Head of caudate nucleus (tissue), 42 donors: ENCODE measurements around the gene SORCS2.

Experiments used
- DNase-seq, 42 donors: peaks; one replicate each; pipeline versions ENCODE4 v3.0.0 to v3.0.0-alpha.2; 2020 to 2021; ENCODE audit warnings: mixed read lengths in 7 of 42
- intact Hi-C: fragments of 100-400 bp; cut with DNase I; formaldehyde crosslinking; loops from one replicate; pipeline ENCODE4 v1.15.0; 2022

The SORCS2 gene

DNA sequence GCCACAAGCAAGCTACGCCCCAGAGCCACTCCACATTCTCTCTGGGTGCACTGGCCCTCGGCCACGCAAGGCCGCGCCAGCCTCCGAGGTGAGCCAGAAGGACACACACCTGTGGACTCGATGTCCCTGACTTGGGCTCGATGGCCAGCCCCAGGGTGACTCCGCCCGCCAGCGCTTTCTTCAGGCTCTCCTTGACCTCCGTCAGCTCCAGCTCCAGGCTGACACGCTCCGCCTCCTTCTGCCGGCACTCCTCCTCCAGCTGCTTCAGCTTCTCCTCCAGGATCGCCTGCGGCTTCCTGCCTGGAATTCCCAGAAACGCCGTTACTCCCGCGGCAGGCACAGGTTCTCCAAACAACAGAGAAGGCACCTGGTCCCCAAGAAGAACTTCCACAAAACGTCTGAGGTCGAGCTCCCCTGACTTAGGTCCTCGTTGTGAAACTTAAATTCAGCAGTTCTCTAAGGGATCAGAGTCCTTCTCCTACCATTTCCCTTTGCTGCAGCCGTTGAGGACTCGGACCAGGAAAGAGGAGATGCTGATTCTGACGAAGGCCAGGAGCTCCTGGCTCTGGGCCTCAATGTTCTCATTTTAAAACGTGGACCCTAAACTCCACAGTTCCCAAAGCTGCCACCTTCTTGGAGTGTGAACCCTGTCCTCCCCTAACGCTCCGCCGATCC lies 580.5 kb downstream of the SORCS2 start:
- intact Hi-C loops = no loop called here
- peak in 2 of 42 donors; percentile 26 to 36 for DNase-seq

DNA sequence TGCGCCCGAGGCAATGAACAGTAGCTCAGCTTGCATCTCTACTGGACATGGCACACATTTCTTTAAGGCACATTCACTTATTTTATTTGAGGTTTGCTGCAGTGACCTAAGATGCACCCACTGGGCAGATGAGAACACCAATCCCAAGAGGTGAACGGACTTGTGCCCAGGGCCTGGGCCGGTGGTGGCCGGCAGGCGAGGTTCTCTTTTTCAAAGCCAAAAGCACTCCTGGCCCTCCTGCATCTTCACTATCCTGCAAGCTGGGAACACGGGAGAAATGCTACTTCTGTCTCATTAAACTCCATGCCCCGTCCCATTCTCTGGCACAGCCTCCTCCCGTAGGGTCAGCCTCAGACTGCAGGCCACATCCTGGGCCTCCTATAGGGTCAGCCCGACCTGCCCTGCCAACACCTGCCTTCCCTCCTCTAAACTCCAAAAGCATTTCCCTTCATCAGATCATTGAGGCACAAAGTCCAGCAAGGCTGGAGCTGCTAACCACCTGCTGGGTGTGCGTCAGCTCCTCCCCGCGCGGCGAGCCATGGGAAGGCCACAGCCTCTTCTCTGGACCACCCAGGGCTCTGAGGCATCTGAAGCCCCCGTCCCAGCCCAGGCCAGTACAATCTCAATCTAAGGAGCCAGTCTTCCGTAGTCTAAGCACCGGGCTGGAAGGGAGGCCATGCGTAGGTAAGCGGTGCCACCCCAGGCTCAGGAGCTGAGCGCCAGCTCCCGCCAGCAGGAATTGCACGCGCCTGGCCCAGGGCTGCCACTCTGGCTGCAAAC lies 581.3 kb downstream of the SORCS2 start:
- no peak for DNase-seq
- intact Hi-C loops = no loop called here

DNA sequence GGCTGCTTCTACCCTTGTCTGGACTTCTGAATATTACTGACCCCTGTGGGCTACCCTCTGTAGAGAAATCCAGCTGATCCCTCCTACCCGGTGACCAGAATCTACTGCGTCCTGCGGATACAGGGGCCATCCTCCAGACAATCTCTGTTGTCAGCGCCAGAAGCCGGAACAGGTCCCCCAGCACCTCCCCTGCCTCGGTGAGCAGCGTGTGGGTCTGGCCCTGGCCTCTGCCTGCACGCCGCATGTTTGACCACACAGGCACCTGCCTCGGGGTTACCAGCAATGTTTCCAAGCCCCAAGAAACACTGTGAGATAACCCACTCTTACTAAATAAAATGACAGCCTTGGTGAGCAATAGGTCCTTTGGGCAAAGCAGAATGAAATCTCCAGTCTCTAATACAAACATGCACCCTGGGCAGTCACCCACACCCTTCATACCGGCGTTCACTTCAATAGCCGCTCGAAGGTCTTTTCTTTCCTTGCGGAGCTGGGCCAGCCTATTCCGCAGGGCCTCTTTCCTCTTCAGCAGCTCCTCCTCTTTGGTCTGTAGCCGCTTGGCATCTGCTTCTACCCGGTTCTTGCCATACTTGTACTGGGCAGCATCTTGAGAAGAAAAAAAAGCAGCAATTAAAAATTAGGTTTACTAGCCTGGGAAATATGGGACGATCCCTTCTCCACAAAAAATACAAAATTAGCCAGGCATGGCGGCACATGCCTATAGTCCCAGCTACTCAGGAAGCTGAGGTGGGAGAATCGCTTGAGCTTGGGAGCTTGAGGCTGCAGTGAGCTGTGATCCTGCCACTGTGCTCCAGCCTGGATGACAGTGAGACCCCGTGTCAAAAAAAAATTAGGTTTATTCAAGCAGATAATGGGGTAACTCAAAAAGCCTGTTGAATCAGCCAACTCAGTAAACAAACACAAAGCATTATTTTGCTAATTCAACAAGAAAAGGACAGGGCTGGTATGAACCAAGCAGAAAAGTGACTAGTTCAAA lies 582.3 kb downstream of the SORCS2 start:
- intact Hi-C loops = no loop called here
- DNase-seq = peak in 3 of 42 donors; percentile 21 to 40 (median 34)

DNA sequence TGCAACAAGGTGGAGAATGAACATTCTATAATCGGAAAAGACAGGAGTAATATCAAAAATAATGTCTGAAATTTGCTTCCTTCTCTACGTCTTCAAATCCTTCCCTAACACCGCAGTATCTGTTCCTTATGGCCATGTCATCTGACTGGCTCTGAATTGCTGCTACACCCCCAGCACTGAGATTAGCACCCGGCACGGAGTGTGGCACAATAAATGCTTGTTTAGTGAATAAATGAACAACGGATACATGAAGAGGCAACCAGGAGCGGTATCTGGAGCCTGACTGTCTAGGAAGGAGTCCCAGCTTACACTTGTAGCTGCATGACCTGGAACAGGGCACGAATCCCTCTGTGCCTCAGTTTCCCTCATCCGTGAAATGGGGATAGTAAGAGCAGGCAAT lies 583.1 kb downstream of the SORCS2 start:
- intact Hi-C loops = no loop called here
- DNase-seq = no peak

DNA sequence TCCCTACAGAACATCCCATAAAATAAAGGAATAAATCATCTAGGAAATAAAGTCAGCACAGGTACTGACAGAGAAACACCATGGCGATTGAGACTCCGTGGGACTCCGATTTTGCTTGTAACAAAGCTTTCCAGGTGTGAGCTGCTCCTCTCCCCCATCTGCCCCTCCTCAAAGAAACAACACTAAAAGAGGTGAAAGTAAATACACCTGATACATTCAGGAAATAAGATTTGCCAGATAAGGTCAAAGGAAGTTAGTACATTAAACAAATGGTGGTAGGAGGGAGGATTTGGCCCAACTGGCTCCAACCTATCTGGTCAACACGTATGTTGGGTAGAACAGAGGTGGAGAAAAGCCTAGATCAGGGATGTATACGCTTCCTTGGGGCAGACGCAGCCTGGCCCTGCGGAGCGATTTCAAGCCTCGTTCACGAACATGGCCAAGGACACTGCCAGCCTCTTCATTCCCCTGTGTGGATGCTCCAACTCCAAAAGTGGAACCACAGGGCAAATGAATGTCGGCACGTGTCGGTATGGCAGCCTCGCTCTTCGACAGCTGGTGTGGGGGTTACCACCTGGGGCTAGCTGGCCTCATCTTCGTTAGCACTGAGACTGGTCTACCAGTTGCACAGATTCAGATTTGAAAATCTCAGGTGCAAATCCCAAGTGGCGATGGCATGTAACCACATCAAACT lies 584.8 kb downstream of the SORCS2 start:
- intact Hi-C loops = no loop called here
- DNase-seq = no peak

DNA sequence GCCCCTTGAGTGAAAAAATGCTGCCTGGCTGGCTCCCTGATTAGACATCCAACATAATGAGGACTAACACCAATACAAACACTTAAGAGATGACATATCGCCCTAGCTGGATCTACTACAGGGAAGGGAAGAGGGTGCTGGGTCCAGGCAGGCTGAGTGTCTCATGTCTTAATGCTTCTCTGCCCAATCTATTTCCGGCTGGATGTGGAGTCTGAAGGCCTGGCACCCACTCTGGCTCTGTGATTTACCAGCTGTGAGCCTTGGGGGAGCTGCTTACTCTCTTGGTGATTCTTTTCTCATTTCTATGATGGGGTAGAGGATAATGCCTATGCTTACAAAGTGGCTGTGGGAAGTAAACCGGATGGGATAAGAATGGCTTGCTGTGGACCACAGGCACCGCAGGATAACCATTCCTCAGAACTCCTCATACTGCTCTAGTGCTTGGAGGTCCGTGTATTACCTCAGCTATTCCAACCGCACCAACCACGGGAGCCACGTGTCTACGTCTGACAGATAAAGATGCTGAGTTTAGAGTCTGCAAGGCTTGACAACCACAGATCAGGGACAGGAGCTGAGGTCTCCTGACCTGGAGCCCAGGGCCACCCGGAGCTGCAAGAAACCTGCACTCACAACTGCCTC lies 585.7 kb downstream of the SORCS2 start:
- intact Hi-C loops = no loop called here
- DNase-seq = no peak

DNA sequence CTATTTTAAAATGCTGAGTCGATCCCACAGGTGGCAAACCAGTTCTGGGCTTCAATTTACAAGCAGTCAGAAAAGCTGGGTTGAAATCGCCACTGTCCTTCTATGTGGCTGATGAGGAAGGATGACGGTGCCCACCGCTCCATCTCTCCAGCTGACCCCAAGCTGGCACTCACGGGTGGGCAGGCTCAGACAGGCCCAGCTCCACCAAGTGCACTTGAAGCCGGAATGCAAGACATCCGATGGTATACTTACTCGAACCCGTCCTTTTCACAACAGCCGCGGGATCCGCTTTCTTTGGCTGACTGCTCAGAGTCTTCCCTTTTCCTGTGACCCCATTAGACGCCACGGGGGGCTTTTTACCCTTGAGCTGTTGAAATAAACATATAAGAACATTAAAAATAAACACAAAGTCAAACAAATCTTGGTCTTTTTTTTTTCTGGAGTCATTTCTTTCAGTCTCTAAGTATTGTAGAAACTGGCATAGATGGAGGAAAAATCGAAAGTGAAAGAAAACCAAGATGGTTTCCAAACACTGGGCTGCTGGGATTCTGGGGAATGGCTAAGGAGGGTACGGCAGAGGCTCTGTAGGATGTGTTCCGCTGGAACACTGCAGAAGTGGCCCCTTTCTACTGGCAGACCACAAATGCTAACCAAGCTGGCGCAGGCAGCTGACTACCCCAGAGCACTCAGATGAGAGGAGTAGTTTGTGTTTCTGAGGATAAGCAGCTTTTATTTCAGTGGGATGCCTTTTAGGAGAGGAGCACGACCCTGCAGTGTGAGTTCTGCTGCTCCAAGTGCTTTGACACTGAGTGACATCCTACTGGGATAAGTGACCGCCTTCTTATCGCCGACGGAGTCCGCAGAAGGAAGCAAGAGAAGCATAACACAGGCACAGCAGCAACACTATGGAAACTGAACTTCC lies 586.4 kb downstream of the SORCS2 start:
- intact Hi-C loops = no loop called here
- peak in 1 of 42 donors; percentile 28 for DNase-seq

DNA sequence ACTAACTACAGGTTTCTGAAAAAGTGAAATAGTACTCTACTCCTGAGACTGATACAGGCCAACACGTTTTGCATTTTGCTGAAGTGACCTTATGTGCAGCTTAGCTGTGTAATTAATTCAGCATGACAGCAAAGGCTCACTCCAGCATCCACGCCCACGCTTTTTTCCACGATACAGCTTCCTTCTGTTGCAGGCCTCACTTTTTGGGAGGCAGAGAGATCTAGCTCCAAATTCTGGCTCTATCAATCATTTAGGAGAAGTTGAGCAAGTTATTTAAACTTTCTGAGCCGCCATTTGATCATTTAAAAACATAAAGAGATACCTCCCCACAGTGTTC lies 587.1 kb downstream of the SORCS2 start:
- intact Hi-C loops = no loop called here
- DNase-seq = peak in 1 of 42 donors; percentile 23

DNA sequence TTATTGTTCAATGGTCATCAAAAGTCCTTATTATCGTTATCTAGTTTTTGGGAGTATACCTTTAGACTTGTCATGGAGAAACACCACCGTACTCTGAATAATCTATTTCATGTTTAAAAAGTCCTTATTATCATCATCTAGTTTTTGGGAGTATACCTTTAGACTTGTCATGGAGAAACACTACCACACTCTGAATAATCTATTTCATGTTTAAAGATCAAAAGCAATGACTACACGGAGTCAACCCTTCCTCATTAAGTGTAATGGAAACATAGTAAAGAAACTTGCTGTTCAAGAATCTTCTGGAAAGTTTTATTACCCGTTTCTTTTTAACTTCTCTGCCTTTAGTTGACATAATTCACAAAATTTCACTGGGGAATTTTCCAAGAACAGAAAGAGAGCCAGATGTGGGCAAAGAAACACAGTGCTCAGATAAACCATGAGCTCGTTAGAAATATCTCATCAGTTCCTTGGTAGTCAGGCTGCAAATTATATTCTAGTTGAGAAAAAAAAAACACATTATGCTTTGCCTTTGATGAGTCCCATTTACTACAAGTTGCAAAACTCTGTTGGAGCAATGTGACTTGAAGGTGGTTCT lies 588.5 kb downstream of the SORCS2 start:
- intact Hi-C loops = no loop called here
- DNase-seq = no peak

DNA sequence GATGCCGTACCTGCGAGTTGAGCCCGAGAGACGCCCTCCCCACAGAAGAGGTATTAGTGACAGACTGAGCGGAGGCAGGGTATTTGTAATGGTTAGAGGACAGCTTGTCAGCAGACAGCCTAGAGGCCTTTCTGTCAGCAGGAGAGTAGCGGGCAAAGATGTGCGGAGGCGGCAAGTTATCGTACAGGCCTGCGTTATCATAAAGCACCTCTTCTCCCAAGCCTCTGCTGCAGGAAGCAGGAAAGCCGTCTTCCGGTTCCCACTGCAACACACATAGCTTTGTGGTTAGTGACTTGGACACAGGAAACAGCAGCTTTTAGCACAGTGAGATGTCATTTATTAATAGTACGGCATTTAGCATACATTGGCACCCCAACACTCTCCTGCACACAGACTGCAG lies 589.0 kb downstream of the SORCS2 start:
- peak in 1 of 42 donors; percentile 26 for DNase-seq
- intact Hi-C loops = no loop called here

DNA sequence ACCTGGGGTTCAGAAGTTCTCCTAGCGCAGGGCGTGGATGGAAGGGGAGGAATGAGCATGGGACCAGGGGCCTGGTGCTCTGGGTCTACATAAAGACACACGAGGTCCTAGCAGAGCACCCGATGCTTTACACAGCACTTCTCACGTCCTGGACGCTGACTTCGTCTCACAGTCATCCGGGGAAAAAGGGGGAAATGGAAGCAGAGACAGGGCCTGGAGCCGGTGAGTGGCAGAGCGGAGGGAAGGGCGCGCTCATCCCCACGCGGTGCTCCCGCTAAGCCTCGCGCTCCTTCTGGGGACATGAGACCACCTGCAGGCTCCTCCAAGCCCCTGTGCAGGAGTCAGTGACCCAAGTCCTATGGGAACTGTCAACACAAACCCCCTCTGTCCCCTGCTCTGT lies 589.7 kb downstream of the SORCS2 start:
- peak in 1 of 42 donors; percentile 24 for DNase-seq
- intact Hi-C loops = no loop called here

DNA sequence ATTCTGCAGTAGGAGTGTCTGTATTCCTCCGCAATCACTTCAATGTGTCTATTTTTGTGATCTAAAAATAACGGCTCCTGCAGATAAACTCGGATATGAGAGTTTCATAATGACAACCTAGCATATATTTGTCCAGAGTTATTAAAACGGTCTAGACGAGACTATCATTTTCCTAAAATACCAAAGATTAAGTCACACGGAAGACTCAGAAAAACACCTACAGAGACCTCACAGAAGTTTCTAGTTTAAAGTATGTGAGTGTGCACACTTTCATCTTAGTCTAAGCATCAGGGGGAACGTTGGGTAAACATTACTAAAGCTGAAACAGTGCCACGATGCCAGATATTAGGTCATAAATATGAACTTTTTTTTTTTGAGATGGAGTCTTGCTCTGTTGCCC lies 590.4 kb downstream of the SORCS2 start:
- no peak for DNase-seq

DNA sequence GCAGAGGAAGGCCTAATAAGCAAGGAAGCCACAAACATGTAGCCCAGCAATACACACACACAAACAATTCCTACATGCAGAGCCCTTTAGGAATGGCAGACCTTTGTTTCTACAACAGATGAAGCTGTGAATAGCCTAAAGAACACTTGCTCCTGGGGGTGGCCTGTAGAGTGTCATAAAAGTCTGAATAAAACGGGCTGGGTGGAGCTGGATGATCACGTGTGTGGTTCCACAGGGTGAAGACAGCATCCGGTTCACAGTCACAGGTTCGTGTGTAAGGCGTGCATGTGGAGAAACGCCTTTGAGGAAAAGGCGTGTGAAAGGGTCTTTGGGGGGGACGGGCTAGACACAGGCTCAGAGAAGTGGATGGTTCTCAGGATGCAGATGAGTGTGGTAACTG lies 591.2 kb downstream of the SORCS2 start:
- intact Hi-C loops = no loop called here
- DNase-seq = peak in 1 of 42 donors; percentile 19

More for the DNA sequence above, 590.4 kb downstream of the SORCS2 start:
- intact Hi-C loops = no loop called here

DNA sequence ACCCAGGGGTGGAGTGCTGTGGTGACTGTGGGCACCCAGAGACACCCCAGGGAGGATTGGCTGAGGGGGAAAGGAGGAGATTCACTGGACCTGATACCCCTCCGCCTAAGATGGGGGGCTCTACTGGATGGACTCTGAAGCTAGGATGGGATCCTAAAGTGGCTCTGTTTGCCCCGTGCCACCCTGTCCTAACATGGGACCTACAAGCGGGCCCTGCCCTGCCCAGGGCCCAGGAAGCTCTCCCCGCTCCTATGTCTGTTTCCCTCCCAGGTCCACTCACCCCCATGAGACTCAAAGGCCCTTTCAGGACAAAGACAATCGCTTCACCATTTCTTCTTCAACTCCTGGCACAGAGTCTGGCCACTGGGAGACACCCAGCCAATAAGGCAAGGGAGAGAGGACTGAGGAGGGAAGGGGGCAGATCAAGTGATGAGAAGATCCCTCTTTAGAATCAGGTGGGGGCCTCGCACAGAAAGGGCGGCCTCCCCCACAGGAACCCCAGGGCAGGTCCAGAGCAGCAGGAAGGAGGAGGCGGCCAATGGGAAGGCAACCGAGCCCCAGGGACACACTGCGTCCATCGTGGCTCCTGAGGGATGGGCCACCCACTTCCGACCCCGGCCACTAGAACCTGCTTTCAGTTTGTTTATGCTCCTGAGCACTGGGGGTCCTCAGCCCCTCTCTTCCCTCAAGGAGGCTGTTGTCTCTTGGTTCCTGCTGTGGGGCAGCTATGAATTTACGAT lies 592.0 kb downstream of the SORCS2 start:
- peak in 1 of 42 donors; percentile 28 for DNase-seq
- intact Hi-C loops = no loop called here

DNA sequence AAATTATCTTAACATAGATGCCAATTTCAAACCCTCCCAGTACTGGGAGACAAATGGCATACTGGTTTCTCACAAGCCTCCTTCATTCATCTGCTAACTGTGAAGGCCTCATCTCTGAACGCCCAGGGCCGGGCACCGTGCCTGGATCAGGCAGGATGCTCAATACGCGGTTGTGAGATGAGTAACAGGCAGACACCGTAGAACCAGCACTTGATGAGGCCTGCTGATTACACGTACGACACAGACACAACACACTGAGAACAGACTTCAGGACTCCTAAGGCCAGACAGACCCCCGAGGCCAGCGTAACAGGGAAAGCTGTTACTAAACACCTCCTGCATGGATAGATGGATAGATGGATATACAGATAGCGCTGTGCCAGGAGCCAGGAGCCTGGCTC lies 592.7 kb downstream of the SORCS2 start:
- DNase-seq = peak in 1 of 42 donors; percentile 40
- intact Hi-C loops = no loop called here

DNA sequence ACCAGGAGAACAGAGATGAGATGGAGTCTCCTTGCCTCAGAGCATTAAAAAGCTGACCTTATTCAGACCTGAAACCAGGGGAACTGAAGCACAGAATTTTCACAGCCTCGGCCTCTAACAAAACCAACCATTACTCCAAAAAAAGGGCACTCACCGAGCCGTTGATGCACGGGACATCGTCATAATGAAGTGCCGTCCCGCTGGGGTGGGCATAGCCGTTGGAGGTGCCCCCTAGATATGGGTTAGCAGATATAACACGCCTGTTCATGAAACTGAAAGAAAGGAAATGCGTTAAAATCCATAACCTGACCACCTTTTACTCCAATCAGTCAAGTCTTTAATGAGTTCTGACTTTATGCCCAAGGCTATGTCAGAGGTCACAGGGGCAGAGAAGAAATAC lies 593.7 kb downstream of the SORCS2 start:
- intact Hi-C loops = no loop called here
- peak in 1 of 42 donors; percentile 13 for DNase-seq
